Liver (tissue), 3 donors: ENCODE measurements around the gene CASP10.
A peak's percentile ranks its signal among the peaks of the same experiment; 100 is the strongest.

ENCODE experiments used
- CTCF ChIP-seq: fragments of 150-350 bp; IDR thresholded peaks from 2 replicates; pipeline ENCODE4 v1.5.1; 2017; ENCODE audit warnings: improper control_type of control experiment, low read depth, low read length; ENCODE audit not compliant: missing input control
- FOXA1 ChIP-seq: IDR thresholded peaks from 2 replicates; pipeline ENCODE4 v1.6.1; 2016; ENCODE audit warnings: antibody characterized with exemption
- GABPA ChIP-seq, 2 donors: IDR thresholded peaks in 1 of 2; conservative IDR thresholded peaks in 1 of 2; 2 replicates each; pipeline ENCODE4 v1.6.1; 2016; ENCODE audit warnings: antibody characterized with exemption in 2 of 2, mild to moderate bottlenecking in 1 of 2, moderate library complexity in 1 of 2
- JUND ChIP-seq, 2 donors: IDR thresholded peaks; 2 replicates each; pipeline ENCODE4 v1.6.1; 2016; ENCODE audit warnings: antibody characterized with exemption in 2 of 2
- MAX ChIP-seq: IDR thresholded peaks from 2 replicates; pipeline ENCODE4 v1.6.1; 2016; ENCODE audit warnings: antibody characterized with exemption
- RAD21 ChIP-seq, 2 donors: IDR thresholded peaks; 2 replicates each; pipeline ENCODE4 v1.6.1; 2016; ENCODE audit warnings: antibody characterized with exemption in 2 of 2, mild to moderate bottlenecking in 2 of 2
- RXRA ChIP-seq, 2 donors: IDR thresholded peaks; 2 replicates each; pipeline ENCODE4 v1.6.1; 2017 to 2018; ENCODE audit warnings: antibody characterized with exemption in 2 of 2, mild to moderate bottlenecking in 1 of 2
- SP1 ChIP-seq: IDR thresholded peaks from 2 replicates; pipeline ENCODE4 v1.6.1; 2018; ENCODE audit warnings: antibody characterized with exemption, mild to moderate bottlenecking
- YY1 ChIP-seq: IDR thresholded peaks from 2 replicates; pipeline ENCODE4 v1.6.1; 2016; ENCODE audit warnings: antibody characterized with exemption, mild to moderate bottlenecking
- ZBTB33 ChIP-seq: IDR thresholded peaks from 2 replicates; pipeline ENCODE4 v1.6.1; 2016; ENCODE audit warnings: antibody characterized with exemption
- donor health status: healthy.
- donor health status: healthy.

- TF ChIP-seq FOXA1 (no peak), CTCF (peak; percentile 58), GABPA (IDR thresholded peaks at IDR 0.05 in 1 of 2, conservative IDR thresholded peaks at IDR 0.05 in 1 of 2) (no peak), YY1 (peak; percentile 73), JUND (IDR thresholded peaks at IDR 0.05) (peak; percentile 63 to 85), SP1 (peak; percentile 63), RXRA (IDR thresholded peaks at IDR 0.05) (peak; percentile 47 to 49), MAX (peak; percentile 74), ZBTB33 (no peak), RAD21 (IDR thresholded peaks at IDR 0.05) (peak; percentile 84 to 87)
Observed at GRCh38 chr2:201182650-201183364, at the start of gene CASP10.
